Measurements from ENCODE around the gene THSD7B. TPM values are rescaled to one million over a fixed set of nuclear protein-coding genes. Genes with fewer than 3 reads are reported as not detected.
A peak's percentile ranks its signal among the peaks of the same experiment; 100 is the strongest.

The THSD7B gene
- total RNA-seq, 6 donors from 2014 or later: 0.47 TPM; not detected in 5

DNA sequence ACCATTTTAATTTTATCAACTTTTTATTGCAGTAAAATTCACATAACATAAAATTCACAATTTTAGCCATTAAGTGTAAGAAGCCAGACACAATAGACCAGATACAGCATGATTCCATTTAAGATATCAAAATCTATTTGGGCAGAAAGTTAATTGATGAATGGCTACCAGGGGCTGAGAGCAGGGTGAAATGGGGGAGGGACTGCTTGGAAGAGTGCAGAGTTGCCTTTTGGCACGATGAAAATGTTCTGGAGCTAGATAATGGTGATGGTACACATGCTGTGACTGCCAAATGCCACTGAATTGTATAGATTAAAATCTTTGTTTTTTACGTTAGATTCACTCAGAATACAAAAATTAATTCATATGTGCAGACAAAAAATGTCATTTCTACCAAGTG is 909.6 kb downstream of the THSD7B start:
- no peak for TF ChIP-seq POLR2AphosphoS5 (IDR thresholded peaks at IDR 0.05)
- TF ChIP-seq POLR2A (IDR thresholded peaks at IDR 0.05): no peak
- TF ChIP-seq, protein P1, sequence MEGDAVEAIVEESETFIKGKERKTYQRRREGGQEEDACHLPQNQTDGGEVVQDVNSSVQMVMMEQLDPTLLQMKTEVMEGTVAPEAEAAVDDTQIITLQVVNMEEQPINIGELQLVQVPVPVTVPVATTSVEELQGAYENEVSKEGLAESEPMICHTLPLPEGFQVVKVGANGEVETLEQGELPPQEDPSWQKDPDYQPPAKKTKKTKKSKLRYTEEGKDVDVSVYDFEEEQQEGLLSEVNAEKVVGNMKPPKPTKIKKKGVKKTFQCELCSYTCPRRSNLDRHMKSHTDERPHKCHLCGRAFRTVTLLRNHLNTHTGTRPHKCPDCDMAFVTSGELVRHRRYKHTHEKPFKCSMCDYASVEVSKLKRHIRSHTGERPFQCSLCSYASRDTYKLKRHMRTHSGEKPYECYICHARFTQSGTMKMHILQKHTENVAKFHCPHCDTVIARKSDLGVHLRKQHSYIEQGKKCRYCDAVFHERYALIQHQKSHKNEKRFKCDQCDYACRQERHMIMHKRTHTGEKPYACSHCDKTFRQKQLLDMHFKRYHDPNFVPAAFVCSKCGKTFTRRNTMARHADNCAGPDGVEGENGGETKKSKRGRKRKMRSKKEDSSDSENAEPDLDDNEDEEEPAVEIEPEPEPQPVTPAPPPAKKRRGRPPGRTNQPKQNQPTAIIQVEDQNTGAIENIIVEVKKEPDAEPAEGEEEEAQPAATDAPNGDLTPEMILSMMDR (IDR thresholded peaks at IDR 0.05): no peak
- TF ChIP-seq EP300 (IDR thresholded peaks at IDR 0.05): no peak
- H3K4me3 ChIP-seq: no peak overlapping the region
- no peak overlapping the region for H3K27ac ChIP-seq
- no peaks in the 10 kb centered on the region for H3K9me3 ChIP-seq
- 52 to 63% methylated on average over 2 of the region's 2 CpGs for WGBS, 2 donors
- DNase-seq (no peak), ATAC-seq (ENCODE audit: low FRiP score in 2 of 2) (no peak)
- peaks cover 0 to 4% (median 2%) of the 10 kb centered on the region in 4 donors for H3K4me1 ChIP-seq
- H3K27me3 ChIP-seq: no peaks in the 10 kb centered on the region
- H3K36me3 ChIP-seq: no peaks in the 10 kb centered on the region

- Histone ChIP-seq H3K4me1 (peaks cover 0 to 4% (median 2%) of the 10 kb centered on the region in 4 donors), H3K4me3 (no peak overlapping the region), H3K27me3 (no peaks in the 10 kb centered on the region), H3K27ac (no peak overlapping the region), H3K9me3 (no peaks in the 10 kb centered on the region), H3K36me3 (no peaks in the 10 kb centered on the region)
- peak in 1 of 2 donors; percentile 54 for DNase-seq
- peak; percentile 34 to 73 for ATAC-seq (ENCODE audit: low FRiP score in 2 of 2)
- 50 to 53% methylated on average over 4 of the region's 4 CpGs for WGBS, 2 donors
- TF ChIP-seq EP300 (IDR thresholded peaks at IDR 0.05) (no peak), POLR2AphosphoS5 (IDR thresholded peaks at IDR 0.05) (no peak), POLR2A (IDR thresholded peaks at IDR 0.05) (no peak)
- TF ChIP-seq, protein P1 (IDR thresholded peaks at IDR 0.05): no peak
Measured at GRCh38 chr2:137675584-137676327, 910.4 kb downstream of the THSD7B start.

DNA sequence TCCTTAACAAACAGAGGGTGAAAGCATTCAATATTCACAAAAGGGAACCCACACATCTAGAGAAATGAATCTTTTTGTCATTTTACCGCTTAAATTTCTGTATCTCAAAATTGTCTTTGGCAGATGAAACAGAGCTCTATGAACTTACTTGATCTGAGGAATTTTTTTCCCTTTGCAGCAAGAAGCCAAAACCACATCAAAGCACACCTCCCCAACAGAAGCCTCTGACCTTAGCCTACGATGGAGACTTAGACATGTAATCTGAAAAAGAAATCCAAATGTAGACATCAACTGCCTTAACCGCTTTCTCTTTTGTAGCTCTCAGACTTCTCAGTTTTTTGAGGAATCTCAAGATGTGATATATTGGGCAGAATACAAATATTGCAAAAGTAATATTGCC is 911.0 kb downstream of the THSD7B start:
- H3K4me3 ChIP-seq: no peak overlapping the region
- TF ChIP-seq EP300 (IDR thresholded peaks at IDR 0.05): no peak
- TF ChIP-seq, protein P1 (IDR thresholded peaks at IDR 0.05): no peak
- no peak for TF ChIP-seq POLR2AphosphoS5 (IDR thresholded peaks at IDR 0.05)
- TF ChIP-seq POLR2A (IDR thresholded peaks at IDR 0.05): no peak
- H3K27me3 ChIP-seq: no peaks in the 10 kb centered on the region
- 54 to 67% methylated on average over 3 of the region's 3 CpGs for WGBS, 2 donors
- H3K36me3 ChIP-seq: no peaks in the 10 kb centered on the region
- DNase-seq (no peak), ATAC-seq (ENCODE audit: low FRiP score in 2 of 2) (no peak)
- peaks cover 0 to 4% (median 2%) of the 10 kb centered on the region in 4 donors for H3K4me1 ChIP-seq
- no peaks in the 10 kb centered on the region for H3K9me3 ChIP-seq
- no peak overlapping the region for H3K27ac ChIP-seq

DNA sequence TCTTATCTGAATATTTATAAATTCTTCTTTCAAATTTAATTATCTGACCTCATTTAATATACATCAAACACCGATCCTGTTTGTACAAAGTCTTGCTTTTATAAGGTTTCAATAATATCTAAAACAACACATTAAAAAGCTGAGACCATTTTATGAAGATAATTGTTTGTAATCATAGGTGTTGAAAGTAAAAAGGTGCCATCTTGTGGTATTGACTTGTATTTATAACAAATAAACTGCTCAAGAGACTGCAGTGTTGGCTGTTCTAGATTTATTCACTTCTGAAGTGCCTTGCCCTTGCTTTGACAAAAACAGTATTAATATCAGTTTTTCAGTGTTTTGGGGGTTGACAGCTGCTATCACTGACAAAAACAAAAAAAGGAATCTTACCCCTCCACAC is 912.1 kb downstream of the THSD7B start:
- no peak for DNase-seq
- H3K4me3 ChIP-seq: no peak overlapping the region
- H3K27me3 ChIP-seq: no peaks in the 10 kb centered on the region
- no peak overlapping the region for H3K27ac ChIP-seq
- TF ChIP-seq POLR2AphosphoS5 (IDR thresholded peaks at IDR 0.05) (no peak), POLR2A (IDR thresholded peaks at IDR 0.05) (no peak), EP300 (IDR thresholded peaks at IDR 0.05) (no peak)
- TF ChIP-seq, protein P1 (IDR thresholded peaks at IDR 0.05): no peak
- no peak for ATAC-seq (ENCODE audit: low FRiP score in 2 of 2)
- 65 to 88% methylated on average over 1 of the region's 1 CpG for WGBS, 2 donors
- H3K36me3 ChIP-seq: no peaks in the 10 kb centered on the region
- no peaks in the 10 kb centered on the region for H3K9me3 ChIP-seq
- H3K4me1 ChIP-seq: peaks cover 0 to 4% (median 2%) of the 10 kb centered on the region in 4 donors

DNA sequence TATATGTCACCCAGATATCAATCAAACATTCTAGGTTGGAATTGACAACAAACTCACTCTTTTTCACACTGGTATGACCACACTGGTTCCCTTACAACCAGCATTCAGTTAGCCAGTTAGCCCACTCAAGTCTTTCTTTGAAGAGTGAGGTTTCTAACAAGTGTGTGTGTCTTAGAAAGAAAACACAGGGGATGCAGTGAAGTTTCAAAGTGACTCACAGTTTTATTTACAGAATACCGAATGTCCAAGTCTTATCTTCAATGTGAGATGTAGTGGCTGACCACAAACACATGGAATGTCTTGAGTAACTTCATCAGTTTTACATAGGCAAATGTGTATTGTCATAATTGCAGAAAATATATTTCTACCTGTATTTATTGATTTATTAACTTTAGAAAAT is 924.2 kb downstream of the THSD7B start:
- TF ChIP-seq EP300 (IDR thresholded peaks at IDR 0.05) (no peak), POLR2AphosphoS5 (IDR thresholded peaks at IDR 0.05) (no peak), POLR2A (IDR thresholded peaks at IDR 0.05) (no peak)
- TF ChIP-seq, protein P1 (IDR thresholded peaks at IDR 0.05): no peak
- no peak for DNase-seq
- Histone ChIP-seq H3K27ac (no peak overlapping the region), H3K27me3 (no peaks in the 10 kb centered on the region), H3K4me1 (no peaks in the 10 kb centered on the region), H3K4me3 (no peak overlapping the region), H3K36me3 (no peaks in the 10 kb centered on the region), H3K9me3 (no peaks in the 10 kb centered on the region)
- no peak for ATAC-seq (ENCODE audit: low FRiP score in 2 of 2)
- 36 to 55% methylated on average over 1 of the region's 1 CpG for WGBS, 2 donors

Measured in upper lobe of left lung (tissue), 6 donors.